Glutamatergic neuron (in vitro differentiated cells): ENCODE measurements around the gene HDAC4. TPM values are rescaled to one million over a fixed set of nuclear protein-coding genes. Genes with fewer than 3 reads are reported as not detected.

Experiments
- DNase-seq: peaks from one replicate; pipeline ENCODE4 v3.0.0; 2022
- H3K27ac Mint-ChIP-seq: one replicate; pipeline ENCODE4 v1.8.0; 2020; ENCODE audit warnings: mild to moderate bottlenecking, mixed read lengths, inconsistent platforms; ENCODE audit not compliant: unreplicated experiment
- H3K27me3 Mint-ChIP-seq: one replicate; pipeline ENCODE4 v1.8.0; 2020; ENCODE audit warnings: mild to moderate bottlenecking, moderate library complexity, mixed read lengths, inconsistent platforms; ENCODE audit not compliant: unreplicated experiment
- H3K36me3 Mint-ChIP-seq: one replicate; pipeline ENCODE4 v1.8.0; 2020; ENCODE audit warnings: mild to moderate bottlenecking, mixed read lengths, inconsistent platforms; ENCODE audit not compliant: unreplicated experiment
- H3K4me1 Mint-ChIP-seq: one replicate; pipeline ENCODE4 v1.8.0; 2020; ENCODE audit warnings: mild to moderate bottlenecking, low read depth, mixed read lengths, inconsistent platforms; ENCODE audit not compliant: unreplicated experiment
- H3K4me3 Mint-ChIP-seq: one replicate; pipeline ENCODE4 v1.8.0; 2020; ENCODE audit warnings: mild to moderate bottlenecking, mixed read lengths, inconsistent platforms; ENCODE audit not compliant: unreplicated experiment
- H3K9me3 Mint-ChIP-seq: one replicate; pipeline ENCODE4 v1.8.0; 2020; ENCODE audit warnings: mild to moderate bottlenecking, moderate library complexity, mixed read lengths, inconsistent platforms; ENCODE audit not compliant: unreplicated experiment
- total RNA-seq: library from RNA; stranded (reverse); fragmentation: NEBNext Ultra II Directional; extraction: Animal tissue kit (Norgen Biotek cat#: 25700); gene quantifications from one replicate; pipeline ENCODE4 v1.2.1, GENCODE V29; 2021; ENCODE audit not compliant: unreplicated experiment
- TF ChIP-seq, protein P1 (sequence below): fragments of 200-600 bp; sonication (generic); IDR thresholded peaks from one replicate; pipeline ENCODE4 v1.5.0; 2021; ENCODE audit not compliant: partially characterized antibody, unreplicated experiment

Gene HDAC4
- total RNA-seq, 1 donor from 2014 or later: 90.6 TPM

DNA sequence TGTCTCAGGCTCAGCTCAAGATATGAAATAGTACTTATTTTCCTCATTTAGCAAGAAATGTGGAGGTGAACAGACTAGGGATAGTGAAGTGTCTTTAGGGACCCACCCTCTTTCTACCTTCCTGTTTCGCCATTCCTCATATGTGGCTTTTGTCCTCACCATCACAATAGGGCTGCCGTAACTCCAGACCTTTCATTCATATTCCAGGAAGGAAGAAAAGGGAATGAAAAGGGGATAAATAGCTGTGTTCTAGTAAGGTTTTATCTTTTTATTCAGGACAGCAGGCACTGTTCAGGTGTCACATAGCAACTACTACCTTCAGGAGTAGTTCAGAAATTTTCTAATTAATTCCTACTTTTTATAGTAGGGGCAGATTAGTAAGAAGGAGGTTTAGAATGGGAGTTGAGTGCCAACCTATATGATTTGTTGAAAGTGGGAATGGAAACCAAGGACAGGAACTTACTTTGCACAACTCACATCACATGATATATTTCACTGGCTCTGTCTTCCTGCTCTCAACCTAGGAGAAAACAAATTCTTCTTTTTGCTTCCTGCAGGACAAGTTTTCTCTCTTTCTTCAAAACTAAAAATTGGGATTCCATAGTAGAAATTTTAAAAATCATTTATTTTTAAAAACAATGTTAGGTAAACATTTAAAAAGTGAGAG lies 36.0 kb upstream of the HDAC4 start:
- DNase-seq: no peak
- no peaks in the 10 kb centered on the region for H3K36me3 Mint-ChIP-seq
- peaks cover 13% of the 10 kb centered on the region for H3K9me3 Mint-ChIP-seq
- H3K4me1 Mint-ChIP-seq: peaks cover 21% of the 10 kb centered on the region
- TF ChIP-seq, protein P1, sequence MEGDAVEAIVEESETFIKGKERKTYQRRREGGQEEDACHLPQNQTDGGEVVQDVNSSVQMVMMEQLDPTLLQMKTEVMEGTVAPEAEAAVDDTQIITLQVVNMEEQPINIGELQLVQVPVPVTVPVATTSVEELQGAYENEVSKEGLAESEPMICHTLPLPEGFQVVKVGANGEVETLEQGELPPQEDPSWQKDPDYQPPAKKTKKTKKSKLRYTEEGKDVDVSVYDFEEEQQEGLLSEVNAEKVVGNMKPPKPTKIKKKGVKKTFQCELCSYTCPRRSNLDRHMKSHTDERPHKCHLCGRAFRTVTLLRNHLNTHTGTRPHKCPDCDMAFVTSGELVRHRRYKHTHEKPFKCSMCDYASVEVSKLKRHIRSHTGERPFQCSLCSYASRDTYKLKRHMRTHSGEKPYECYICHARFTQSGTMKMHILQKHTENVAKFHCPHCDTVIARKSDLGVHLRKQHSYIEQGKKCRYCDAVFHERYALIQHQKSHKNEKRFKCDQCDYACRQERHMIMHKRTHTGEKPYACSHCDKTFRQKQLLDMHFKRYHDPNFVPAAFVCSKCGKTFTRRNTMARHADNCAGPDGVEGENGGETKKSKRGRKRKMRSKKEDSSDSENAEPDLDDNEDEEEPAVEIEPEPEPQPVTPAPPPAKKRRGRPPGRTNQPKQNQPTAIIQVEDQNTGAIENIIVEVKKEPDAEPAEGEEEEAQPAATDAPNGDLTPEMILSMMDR: no peak
- H3K4me3 Mint-ChIP-seq: no peak overlapping the region
- H3K27ac Mint-ChIP-seq: no peak overlapping the region
- peaks cover 5% of the 10 kb centered on the region for H3K27me3 Mint-ChIP-seq

DNA sequence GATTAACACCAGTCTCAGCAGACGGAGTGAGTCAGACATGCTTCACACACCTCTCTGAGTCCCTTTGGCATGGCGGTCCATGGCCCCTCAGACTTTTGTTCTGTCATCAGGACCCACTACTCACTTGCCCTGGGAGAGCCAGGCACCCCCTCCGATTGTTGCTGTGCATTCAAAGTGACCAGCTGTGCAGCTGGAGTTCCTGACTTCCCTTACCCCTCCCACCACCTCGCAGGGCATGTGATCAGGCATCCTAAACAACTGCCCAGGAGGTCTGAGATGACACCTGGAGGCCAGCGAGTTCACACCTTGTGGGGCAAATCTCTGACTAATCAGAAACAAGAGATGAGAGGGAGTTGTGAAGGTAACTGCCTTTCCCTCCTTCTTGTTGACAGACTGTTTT lies 35.3 kb upstream of the HDAC4 start:
- peaks cover 4% of the 10 kb centered on the region for H3K27me3 Mint-ChIP-seq
- H3K27ac Mint-ChIP-seq: no peak overlapping the region
- no peak for DNase-seq
- TF ChIP-seq, protein P1: no peak
- peaks cover 9% of the 10 kb centered on the region for H3K9me3 Mint-ChIP-seq
- H3K4me3 Mint-ChIP-seq: no peak overlapping the region
- peaks cover 1% of the 10 kb centered on the region for H3K36me3 Mint-ChIP-seq
- peaks cover 14% of the 10 kb centered on the region for H3K4me1 Mint-ChIP-seq

DNA sequence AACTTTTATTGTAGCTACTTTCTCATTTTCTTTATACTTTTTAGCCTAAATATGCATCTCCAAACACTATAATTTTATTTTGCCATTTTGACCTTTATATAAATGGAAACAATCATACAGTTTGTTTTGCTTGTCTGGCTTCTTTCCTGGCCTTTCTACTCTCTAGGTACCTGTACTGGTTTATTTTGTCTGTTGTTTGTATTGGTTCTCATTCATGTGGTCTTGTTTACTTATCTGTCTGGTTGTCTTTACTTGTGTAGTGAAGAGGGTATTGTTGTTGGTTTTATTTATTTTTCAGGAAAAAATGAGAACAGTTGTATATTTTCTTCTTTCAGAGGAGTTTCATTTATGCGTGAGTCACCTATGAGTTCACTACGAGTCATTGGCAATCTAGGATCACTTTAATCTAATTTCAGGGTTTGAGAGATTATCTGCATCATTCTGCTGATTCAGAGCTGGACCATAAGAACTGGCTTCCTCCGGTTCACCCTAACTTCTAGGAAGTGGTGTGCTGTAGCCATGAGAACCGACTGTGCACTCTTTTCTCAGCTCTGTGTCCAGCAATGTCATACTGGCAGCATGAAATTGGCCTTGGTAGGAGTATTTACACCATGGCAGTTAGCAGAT lies 33.1 kb upstream of the HDAC4 start:
- peaks cover 4% of the 10 kb centered on the region for H3K4me1 Mint-ChIP-seq
- peaks cover 9% of the 10 kb centered on the region for H3K9me3 Mint-ChIP-seq
- peaks cover 6% of the 10 kb centered on the region for H3K27me3 Mint-ChIP-seq
- no peak overlapping the region for H3K4me3 Mint-ChIP-seq
- TF ChIP-seq, protein P1: no peak
- H3K27ac Mint-ChIP-seq: no peak overlapping the region
- DNase-seq: no peak
- peaks cover 5% of the 10 kb centered on the region for H3K36me3 Mint-ChIP-seq

- Mint-ChIP-seq H3K27ac (no peak overlapping the region), H3K4me1 (no peaks in the 10 kb centered on the region), H3K27me3 (peaks cover 6% of the 10 kb centered on the region), H3K9me3 (peaks cover 9% of the 10 kb centered on the region), H3K36me3 (peaks cover 5% of the 10 kb centered on the region), H3K4me3 (no peak overlapping the region)
- TF ChIP-seq, protein P1: no peak
- no peak for DNase-seq
Measured at GRCh38 chr2:239432174-239432573, 31.4 kb upstream of the HDAC4 start.

DNA sequence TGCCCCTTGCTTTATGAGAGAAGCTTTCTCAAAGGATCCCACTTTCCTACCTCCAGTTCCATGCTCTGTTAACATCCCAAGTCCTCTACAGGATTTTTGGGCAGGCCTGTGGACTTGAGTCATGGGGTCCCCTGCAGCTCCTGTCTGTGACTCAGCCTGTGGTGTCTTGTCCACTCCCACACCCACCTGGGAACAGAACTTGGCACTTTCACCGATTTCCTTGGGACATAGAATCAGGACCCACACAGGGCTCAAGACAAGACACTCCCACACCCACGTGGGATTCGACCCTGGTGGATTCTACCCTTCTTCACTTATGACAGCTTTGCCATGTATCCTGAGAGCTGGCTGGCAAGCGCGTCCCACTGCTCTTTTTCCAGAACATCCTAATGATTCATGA lies 30.7 kb upstream of the HDAC4 start:
- Mint-ChIP-seq H3K36me3 (peaks cover 5% of the 10 kb centered on the region), H3K4me1 (no peaks in the 10 kb centered on the region), H3K27me3 (peaks cover 7% of the 10 kb centered on the region), H3K4me3 (no peak overlapping the region), H3K27ac (no peak overlapping the region), H3K9me3 (peaks cover 7% of the 10 kb centered on the region)
- TF ChIP-seq, protein P1: no peak
- no peak for DNase-seq
